Smooth muscle cell (in vitro differentiated cells): ENCODE measurements around the gene ANXA6. TPM values are rescaled to one million over a fixed set of nuclear protein-coding genes. Genes with fewer than 3 reads are reported as not detected.

Source experiments
- DNase-seq: peaks from one replicate; lab custom pipeline; 2025; ENCODE audit not compliant: unreplicated experiment; lab: John Stamatoyannopoulos, UW
- H2AFZ ChIP-seq: fragments of 200-600 bp; sonication (generic); 2 replicates; pipeline ENCODE4 v1.6.0; 2016; ENCODE audit warnings: antibody characterized with exemption, low read depth, mild to moderate bottlenecking
- H3F3A ChIP-seq: fragments of 200-600 bp; sonication (generic); 2 replicates; pipeline ENCODE4 v1.6.0; 2017; ENCODE audit warnings: antibody characterized with exemption, low read depth
- H3K27ac ChIP-seq: fragments of 200-600 bp; sonication (generic); 2 replicates; pipeline ENCODE4 v1.5.1; 2016; ENCODE audit warnings: low read depth, mild to moderate bottlenecking
- H3K27me3 ChIP-seq: fragments of 200-600 bp; sonication (generic); 2 replicates; pipeline ENCODE4 v1.6.1; 2016; ENCODE audit warnings: low read depth, mild to moderate bottlenecking
- H3K36me3 ChIP-seq: fragments of 200-600 bp; sonication (generic); 2 replicates; pipeline ENCODE4 v1.5.1; 2016; ENCODE audit warnings: low read depth
- H3K4me1 ChIP-seq: fragments of 200-600 bp; sonication (generic); 2 replicates; pipeline ENCODE4 v1.5.1; 2016; ENCODE audit warnings: low read depth
- H3K4me2 ChIP-seq: fragments of 200-600 bp; sonication (generic); 2 replicates; pipeline ENCODE4 v1.6.0; 2016; ENCODE audit warnings: mild to moderate bottlenecking
- H3K4me3 ChIP-seq: fragments of 200-600 bp; sonication (generic); 2 replicates; pipeline ENCODE4 v1.5.1; 2016; ENCODE audit warnings: mild to moderate bottlenecking
- H3K79me2 ChIP-seq: fragments of 200-600 bp; sonication (generic); 2 replicates; pipeline ENCODE4 v1.6.0; 2016; ENCODE audit warnings: low read depth, mild to moderate bottlenecking
- H3K9ac ChIP-seq: fragments of 200-600 bp; sonication (generic); 2 replicates; pipeline ENCODE4 v1.6.0; 2016; ENCODE audit warnings: low read depth
- H3K9me3 ChIP-seq: fragments of 200-600 bp; sonication (generic); replicated peaks from 2 replicates; pipeline ENCODE4 v1.5.1; 2016; ENCODE audit warnings: low read depth
- H4K20me1 ChIP-seq: fragments of 200-600 bp; sonication (generic); 2 replicates; pipeline ENCODE4 v1.6.0; 2016; ENCODE audit warnings: low read depth
- CTCF ChIP-seq: fragments of 200-600 bp; sonication (generic); IDR thresholded peaks from 2 replicates; pipeline ENCODE4 v1.5.1; 2017; ENCODE audit warnings: borderline replicate concordance, mild to moderate bottlenecking, antibody characterized with exemption; ENCODE audit not compliant: insufficient read depth, poor library complexity, severe bottlenecking
- WGBS: methylation state at CpG from one replicate; pipeline ENCODE4 v1.1.7; 2016; ENCODE audit warnings: low lambda C conversion rate; 5-methylcytosine and 5-hydroxymethylcytosine counted together
- polyA plus RNA-seq: library from polyadenylated mRNA; unstranded; fragments of >200 nt; fragmentation: Nextera tagmentation; extraction: Ambion mirVana; gene quantifications from 2 replicates; pipeline ENCODE4 v1.2.1, GENCODE V29; 2016
- total RNA-seq: library from RNA; depleted of rRNA; stranded (reverse); fragments of >200 nt; gene quantifications from 2 replicates; pipeline ENCODE4 v1.2.3, GENCODE V29; 2014

The ANXA6 gene
- total and polyA plus RNA-seq, 2 experiments from 2014 or later, result 264 to 279 TPM

GRCh38 chr5:151096001-151096373 lies 61.6 kb downstream of the ANXA6 start:
- no peaks in the 10 kb centered on the region for H3K36me3 ChIP-seq
- no peaks in the 10 kb centered on the region for H4K20me1 ChIP-seq
- 77% methylated on average over 6 of the region's 6 CpGs for WGBS
- no peak overlapping the region for H2AFZ ChIP-seq
- H3K4me1 ChIP-seq, result no peaks in the 10 kb centered on the region
- peak overlapping the region; percentile 1 for H3K9ac ChIP-seq
- no peak overlapping the region for H3K4me3 ChIP-seq
- peaks cover 19% of the 10 kb centered on the region for H3F3A ChIP-seq
- H3K9me3 ChIP-seq, result no peaks in the 10 kb centered on the region
- no peak for DNase-seq
- TF ChIP-seq CTCF, result no peak
- no peaks in the 10 kb centered on the region for H3K27me3 ChIP-seq
- H3K27ac ChIP-seq, result peak overlapping the region; percentile 99
- no peaks in the 10 kb centered on the region for H3K79me2 ChIP-seq
- no peak overlapping the region for H3K4me2 ChIP-seq

GRCh38 chr5:151095341-151096000 lies 62.1 kb downstream of the ANXA6 start:
- Histone ChIP-seq H3K9me3 (no peaks in the 10 kb centered on the region), H3K36me3 (no peaks in the 10 kb centered on the region), H3K4me3 (no peak overlapping the region), H4K20me1 (no peaks in the 10 kb centered on the region), H3K4me1 (no peaks in the 10 kb centered on the region), H3K9ac (peak overlapping the region; percentile 1), H2AFZ (no peak overlapping the region), H3K79me2 (no peaks in the 10 kb centered on the region), H3F3A (peaks cover 19% of the 10 kb centered on the region), H3K27me3 (no peaks in the 10 kb centered on the region), H3K4me2 (no peak overlapping the region), H3K27ac (peak overlapping the region; percentile 99)
- no peak for DNase-seq
- WGBS, result 67% methylated on average over 5 of the region's 5 CpGs
- no peak for TF ChIP-seq CTCF

GRCh38 chr5:151094852-151095245 lies 62.7 kb downstream of the ANXA6 start:
- Histone ChIP-seq H3K27me3 (no peaks in the 10 kb centered on the region), H3K4me2 (no peak overlapping the region), H3K27ac (peak overlapping the region; percentile 99), H3F3A (peaks cover 19% of the 10 kb centered on the region), H4K20me1 (no peaks in the 10 kb centered on the region), H3K9ac (peak overlapping the region; percentile 87), H2AFZ (no peak overlapping the region), H3K36me3 (no peaks in the 10 kb centered on the region), H3K79me2 (no peaks in the 10 kb centered on the region), H3K4me3 (no peak overlapping the region), H3K4me1 (no peaks in the 10 kb centered on the region), H3K9me3 (no peaks in the 10 kb centered on the region)
- no peak for TF ChIP-seq CTCF
- 88% methylated on average over 8 of the region's 8 CpGs for WGBS
- no peak for DNase-seq
